ENCODE results near the gene IGF1R.
A peak's percentile ranks its signal among the peaks of the same experiment; 100 is the strongest.

- TF ChIP-seq POLR2A (IDR thresholded peaks at IDR 0.05) (no peak), CTCF (IDR thresholded peaks at IDR 0.05) (peak in 4 of 6 experiments; percentile 18 to 54 (median 52))
Measured at GRCh38 chr15:98904544-98904943, 256.2 kb downstream of the IGF1R start.
